SJCRH30 (cell line): ENCODE results near the gene DMGDH. TPM values are rescaled to one million over a fixed set of nuclear protein-coding genes. Genes with fewer than 3 reads are reported as not detected.

Experiments
- DNase-seq, 2 experiments: peaks; one replicate each; pipeline ENCODE4 v3.0.0-alpha.2; 2015 to 2020
- H3K27ac ChIP-seq: fragments of 250-450 bp; sonication (Bioruptor Pico); 2 replicates; pipeline ENCODE4 v1.5.1; 2020; ENCODE audit warnings: mild to moderate bottlenecking, moderate library complexity
- H3K27me3 ChIP-seq: fragments of 250-450 bp; sonication (Bioruptor Pico); 2 replicates; pipeline ENCODE4 v1.5.1; 2020; ENCODE audit warnings: mild to moderate bottlenecking, moderate library complexity
- H3K36me3 ChIP-seq: fragments of 250-450 bp; sonication (Bioruptor Pico); 2 replicates; pipeline ENCODE4 v1.5.1; 2020; ENCODE audit warnings: mild to moderate bottlenecking, moderate library complexity
- H3K4me1 ChIP-seq: fragments of 250-450 bp; sonication (Bioruptor Pico); 2 replicates; pipeline ENCODE4 v1.5.1; 2020; ENCODE audit warnings: mild to moderate bottlenecking, moderate library complexity
- H3K4me3 ChIP-seq: fragments of 250-450 bp; sonication (Bioruptor Pico); 2 replicates; pipeline ENCODE4 v1.5.1; 2020; ENCODE audit warnings: mild to moderate bottlenecking, moderate library complexity
- H3K9me3 ChIP-seq: fragments of 250-450 bp; sonication (Bioruptor Pico); replicated peaks from 2 replicates; pipeline ENCODE4 v1.5.1; 2020; ENCODE audit warnings: mild to moderate bottlenecking, moderate library complexity
- total RNA-seq: library from RNA; depleted of rRNA; stranded (reverse); fragments of >200 nt; shearing (Covaris generic); gene quantifications from 2 replicates; pipeline ENCODE4 v1.2.3, GENCODE V29; 2014; rRNA removed

DMGDH gene
- total RNA-seq, 1 experiment from 2014 or later, result not detected

DNA sequence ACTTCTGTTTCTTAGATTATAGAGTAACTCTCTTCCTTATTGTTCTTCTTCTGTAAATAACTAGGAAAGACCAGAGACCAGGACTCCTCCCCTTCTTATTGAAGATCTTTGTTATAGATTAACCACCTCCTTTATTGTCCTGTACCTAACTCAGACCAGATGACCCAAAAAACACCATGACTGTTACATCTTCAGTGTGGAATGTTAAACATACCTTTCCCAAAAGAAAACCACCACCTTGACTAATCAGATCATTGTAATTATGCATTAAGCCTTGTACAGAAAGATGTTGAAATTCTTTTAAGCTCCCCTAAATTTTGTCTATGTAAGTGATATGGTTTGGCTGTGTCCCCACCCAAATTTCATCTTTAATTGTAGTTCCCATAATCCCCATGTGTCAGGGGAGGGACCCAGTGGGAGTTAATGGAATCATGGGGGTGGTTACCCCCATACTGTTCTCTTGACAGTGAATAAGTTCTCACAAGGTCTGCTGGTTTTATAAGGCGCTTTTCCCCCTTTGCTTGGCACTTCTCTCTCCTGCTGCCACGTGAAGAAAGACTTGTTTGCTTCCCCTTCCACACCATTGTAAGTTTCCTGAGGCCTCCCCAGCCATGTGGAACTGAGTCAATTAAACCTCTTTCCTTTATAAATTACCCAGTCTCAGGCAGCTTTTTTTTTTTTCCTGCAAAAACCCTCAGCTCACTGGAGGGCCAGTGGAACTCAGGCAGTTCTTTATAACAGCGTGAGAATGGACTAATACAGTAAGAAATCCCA is 110.6 kb downstream of the DMGDH start:
- no peak for DNase-seq
- H3K27me3 ChIP-seq, result no peaks in the 10 kb centered on the region
- no peaks in the 10 kb centered on the region for H3K9me3 ChIP-seq
- H3K36me3 ChIP-seq, result no peaks in the 10 kb centered on the region
- H3K4me3 ChIP-seq, result no peak overlapping the region
- peaks cover 3% of the 10 kb centered on the region for H3K4me1 ChIP-seq
- H3K27ac ChIP-seq, result no peak overlapping the region

DNA sequence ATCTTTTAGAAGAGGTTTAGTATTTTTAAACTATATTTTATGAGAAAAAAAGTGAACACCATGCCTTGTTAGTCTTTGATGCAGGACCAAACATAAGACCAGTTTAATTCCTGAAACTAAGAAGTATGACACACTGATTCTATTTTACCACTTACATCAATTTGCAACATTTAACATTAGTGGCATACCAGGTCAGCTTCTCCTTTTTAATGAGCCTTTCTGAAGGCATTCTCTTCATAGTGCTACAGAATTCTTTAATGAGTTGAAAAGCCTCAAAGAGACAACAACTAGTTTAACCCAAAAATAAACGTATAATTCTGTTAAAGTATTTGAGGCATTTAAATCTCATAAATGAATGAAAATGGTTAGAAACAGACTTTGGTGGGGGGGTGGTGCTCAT is 112.6 kb downstream of the DMGDH start:
- Histone ChIP-seq H3K9me3 (no peaks in the 10 kb centered on the region), H3K4me1 (peaks cover 3% of the 10 kb centered on the region), H3K36me3 (no peaks in the 10 kb centered on the region), H3K27me3 (no peaks in the 10 kb centered on the region), H3K27ac (no peak overlapping the region), H3K4me3 (no peak overlapping the region)
- no peak for DNase-seq

DNA sequence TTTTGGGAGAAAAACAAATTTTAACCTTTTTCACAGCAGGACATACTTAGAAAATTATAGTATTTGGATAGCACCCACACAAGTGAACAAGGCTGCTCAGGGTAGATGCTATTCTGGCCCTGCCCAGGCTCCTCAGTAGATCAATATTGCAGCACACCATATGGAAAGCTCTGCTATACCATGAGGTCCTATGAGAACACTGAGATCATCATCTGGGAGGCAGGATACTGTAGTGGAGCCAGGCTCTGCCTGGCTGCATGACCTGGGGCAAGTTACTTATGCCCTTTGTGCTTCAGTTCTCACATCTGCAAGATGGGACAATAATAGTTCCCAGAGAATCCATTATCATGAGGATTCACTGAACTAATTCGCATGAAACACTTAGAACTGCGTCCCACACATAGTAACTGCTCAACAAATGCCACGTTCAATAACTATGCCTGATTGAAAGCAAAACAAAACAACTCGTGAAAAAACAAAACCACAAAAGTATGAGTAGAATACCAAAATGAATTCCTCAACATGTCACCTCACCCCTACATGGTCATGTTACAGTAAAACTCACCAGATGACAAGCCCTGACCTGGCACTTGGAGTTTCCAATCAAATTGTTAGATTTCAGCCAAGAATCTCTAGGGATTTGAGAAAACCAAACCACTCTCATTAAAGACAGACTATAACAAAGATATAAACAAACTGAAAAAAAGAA is 116.2 kb downstream of the DMGDH start:
- Histone ChIP-seq H3K9me3 (no peaks in the 10 kb centered on the region), H3K27me3 (no peaks in the 10 kb centered on the region), H3K4me1 (no peaks in the 10 kb centered on the region), H3K27ac (no peak overlapping the region), H3K36me3 (no peaks in the 10 kb centered on the region), H3K4me3 (no peak overlapping the region)
- no peak for DNase-seq

Other genes with a start within 250 kb of the DMGDH start
- gene ARSB, start 84.4 kb downstream of the DMGDH start, total RNA-seq, result 15.2 and 16.4 TPM in 2 replicates
- not detected in 2 replicates for gene BHMT2, start 93 bp upstream of the DMGDH start, total RNA-seq
- gene BHMT, start 42.1 kb upstream of the DMGDH start, total RNA-seq, result not detected in 2 replicates
- 11.9 and 12.1 TPM in 2 replicates for gene JMY, start 166.5 kb upstream of the DMGDH start, total RNA-seq